Stimulated activated CD8-positive, alpha-beta memory T cell treated with anti-CD3 and anti-CD28 coated beads, Interleukin-12 subunit alpha, Interleukin-12 subunit beta, amount 100 ng/mL, for 24 hours (primary cell): ENCODE data around the gene SLC25A38.

Experiments
- DNase-seq: peaks from one replicate; pipeline ENCODE4 v3.0.0-alpha.2; 2020; ENCODE audit errors: extremely low read depth

SLC25A38 gene

DNA sequence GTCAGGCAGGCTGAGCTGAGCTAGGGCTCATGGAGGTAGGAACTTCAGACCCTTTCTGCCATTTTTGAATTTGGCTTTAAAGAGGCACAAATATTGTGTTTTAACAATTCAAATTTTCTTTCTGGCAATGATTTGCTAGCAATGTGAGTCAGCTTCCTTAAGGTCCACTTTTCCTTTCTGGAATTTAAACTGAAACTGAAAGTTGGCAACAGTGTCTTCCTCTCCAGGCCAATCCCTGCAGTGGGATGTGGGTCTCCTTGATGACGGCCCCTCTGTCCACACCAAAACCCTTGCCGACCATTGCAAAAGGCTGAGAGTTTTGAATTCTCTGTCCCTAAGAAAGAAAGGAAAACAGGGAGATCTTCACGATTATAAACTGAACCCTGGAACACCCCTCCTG, 50.5 kb downstream of the SLC25A38 start:
- DNase-seq: no peak

DNA sequence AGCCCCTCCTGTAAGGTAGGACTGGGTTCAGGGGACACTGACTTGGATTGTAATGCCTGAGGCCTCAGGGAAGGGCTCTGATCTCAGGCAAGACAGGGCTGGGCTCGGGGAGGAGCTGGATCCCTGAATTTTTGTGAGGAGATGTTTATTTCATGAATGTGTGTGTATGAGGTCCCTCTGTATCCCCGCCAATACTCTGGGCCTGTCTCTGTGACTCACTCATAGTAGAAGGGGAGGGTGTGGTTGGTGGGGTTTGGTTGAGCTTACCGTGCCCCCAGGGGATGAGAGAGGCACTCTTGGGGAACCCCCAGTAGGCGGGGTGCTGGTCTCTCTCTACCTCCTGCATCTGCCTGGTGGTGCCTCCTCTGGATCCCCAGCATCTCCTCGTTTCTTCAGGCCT, 51.4 kb downstream of the SLC25A38 start:
- no peak for DNase-seq

DNA sequence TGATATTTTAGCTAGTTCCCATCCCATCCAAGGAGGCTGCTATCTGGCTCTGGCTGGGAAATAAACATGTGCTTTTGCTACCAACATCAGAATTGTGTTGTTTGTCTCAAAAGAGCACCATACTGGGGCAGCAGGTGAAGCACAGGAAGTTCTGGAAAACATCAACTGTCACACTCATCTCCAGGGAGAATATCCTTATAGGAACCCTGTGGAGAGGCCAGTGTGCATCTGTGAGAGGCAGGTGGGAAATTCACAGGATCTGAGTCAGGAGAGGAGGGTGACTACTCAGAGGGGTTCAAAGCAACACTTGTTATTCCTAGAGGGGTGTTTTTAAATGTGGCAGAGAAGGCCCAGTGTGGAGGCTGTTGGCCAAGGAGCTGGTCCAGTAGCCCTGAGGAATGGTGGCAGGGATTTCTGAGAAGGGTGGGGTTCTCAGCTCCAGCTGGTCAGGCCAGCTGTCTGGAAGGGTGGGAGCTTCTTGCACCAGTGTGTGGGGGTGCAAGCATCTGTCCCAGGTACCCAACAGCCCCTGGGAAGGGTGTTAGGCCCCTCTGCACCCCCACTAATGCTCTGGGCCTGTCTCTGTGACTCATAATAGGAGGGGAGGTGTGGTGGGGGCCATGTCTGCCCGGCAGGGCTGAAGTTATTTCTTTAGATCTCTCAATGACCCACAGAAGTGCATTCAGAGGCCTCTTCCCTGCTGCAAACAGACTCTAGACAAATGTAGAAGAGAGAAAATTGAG, 52.0 kb downstream of the SLC25A38 start:
- no peak for DNase-seq

DNA sequence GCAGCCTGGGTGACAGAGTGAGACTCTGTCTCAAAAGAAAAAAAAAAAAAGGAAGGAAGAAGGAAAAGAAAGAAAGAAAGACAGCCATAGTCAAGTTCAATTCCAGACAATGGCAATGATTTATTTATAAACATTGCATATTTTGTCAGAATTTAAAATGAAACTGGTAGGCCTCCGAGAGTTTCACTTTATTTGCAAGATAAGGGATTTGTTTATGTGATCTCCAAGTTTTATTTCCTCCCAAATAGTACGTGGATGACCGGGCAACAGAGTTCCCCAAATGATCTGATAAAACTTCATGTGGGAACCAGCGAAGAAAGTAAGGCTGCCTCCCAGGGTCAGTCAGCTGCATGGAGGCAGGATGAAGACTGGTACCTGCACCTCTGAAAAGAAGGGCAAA, 55.7 kb downstream of the SLC25A38 start:
- DNase-seq: no peak

DNA sequence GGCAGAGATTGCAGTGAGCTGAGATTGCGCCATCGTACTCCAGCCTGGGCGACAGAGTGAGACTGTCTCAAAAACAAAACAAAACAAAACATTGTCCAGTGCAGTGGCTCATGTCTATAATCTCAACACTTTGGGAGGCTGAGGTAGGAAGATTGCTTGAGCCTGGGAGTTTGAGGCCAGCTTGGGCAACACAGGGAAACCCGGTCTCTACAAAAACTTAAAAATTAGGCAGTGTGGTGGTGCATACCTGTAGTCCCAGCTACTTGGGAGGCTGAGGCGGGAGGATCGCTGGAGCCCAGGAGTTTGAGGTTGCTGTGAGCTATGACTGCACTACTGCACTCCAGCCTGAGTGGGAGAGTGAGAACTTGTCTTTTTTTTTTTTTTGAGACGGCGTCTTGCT, 57.1 kb downstream of the SLC25A38 start:
- DNase-seq: no peak

DNA sequence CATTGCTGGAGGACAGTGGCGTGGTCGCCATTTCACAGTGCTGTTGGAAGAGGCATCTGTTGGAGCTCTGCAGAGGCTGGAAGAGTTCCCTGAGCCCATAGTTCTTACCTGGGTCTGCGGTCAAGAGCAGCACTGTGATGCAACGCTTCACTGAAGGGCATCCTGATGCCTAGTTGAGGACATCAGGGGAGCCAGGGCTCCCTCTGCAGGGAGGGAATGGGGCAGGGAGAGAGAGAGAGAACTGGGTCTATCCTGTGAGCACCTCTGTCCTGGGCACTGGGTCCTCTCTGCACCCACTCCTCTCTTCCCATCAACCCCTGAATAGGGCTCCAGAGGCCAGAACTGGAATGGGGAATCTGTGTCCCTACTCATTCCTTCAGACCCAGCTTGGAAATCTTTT, 60.4 kb downstream of the SLC25A38 start:
- DNase-seq: no peak

DNA sequence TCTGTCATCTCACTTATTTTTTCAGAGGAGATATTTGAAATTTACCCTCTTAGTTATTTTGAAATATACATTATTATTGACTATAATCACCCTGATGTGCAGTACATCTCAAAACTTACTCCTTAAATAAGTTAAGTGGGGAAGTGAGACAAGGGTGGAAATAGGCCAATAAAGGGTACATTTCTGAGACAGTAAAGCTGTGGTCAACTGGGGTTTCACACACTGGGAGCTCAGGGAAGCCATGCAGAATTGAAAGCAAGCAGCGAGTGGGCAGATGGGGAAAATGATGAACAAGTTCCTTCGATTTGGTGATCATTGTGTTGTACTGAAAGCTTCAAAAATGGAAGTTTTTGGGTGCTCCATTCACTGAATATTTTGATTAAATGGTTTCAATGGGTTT, 62.8 kb downstream of the SLC25A38 start:
- DNase-seq: no peak

DNA sequence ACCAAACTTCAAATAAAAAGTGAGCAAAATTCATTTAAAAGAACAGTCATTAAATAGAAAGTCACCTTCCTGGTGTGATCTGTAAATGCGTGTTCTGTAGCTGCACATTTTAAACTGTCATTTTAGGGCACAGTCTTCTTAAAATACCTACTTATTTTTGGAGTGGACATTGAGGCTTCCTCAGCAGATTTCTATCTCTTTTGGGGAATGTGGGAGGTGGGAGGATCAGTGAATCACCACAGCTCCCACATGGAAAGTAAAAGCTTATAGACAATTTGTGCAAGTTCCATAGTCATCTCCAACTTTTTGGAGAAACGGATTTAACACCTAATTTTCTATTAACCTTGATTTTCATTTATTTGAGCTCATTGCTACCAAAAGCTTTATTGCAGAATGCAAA, 63.3 kb downstream of the SLC25A38 start:
- no peak for DNase-seq
